ENCODE measurements around the gene RPL7A. TPM values are rescaled to one million over a fixed set of nuclear protein-coding genes. Genes with fewer than 3 reads are reported as not detected.

RPL7A gene
- total and polyA plus RNA-seq, 2 of the 4 experiments (the other 2 are of a cell fraction), result 3,220 to 4,096 TPM

DNA sequence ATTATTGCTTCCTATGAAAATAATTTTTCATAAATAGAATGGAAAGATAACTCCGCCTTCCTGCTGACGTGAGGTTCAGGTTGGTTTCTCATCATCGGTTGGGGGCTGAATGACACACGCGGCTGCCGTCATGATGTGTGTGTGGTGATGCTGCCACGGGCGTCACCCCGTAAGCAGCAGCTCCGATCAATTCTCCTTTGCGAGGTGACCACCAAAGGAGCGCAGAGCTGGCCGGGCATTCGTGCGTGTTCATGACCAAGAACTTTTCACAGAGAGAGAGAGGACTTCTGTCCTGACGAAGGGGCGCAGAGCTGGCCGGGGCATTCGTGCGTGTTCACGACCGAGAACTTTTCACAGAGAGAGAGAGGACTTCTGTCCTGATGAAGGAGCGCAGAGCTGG, 42.3 kb upstream of the RPL7A start (continued):
- no peak for TF ChIP-seq BHLHE40 (IDR thresholded peaks at IDR 0.05; ENCODE audit: low read depth, low read length)
- no peak for TF ChIP-seq CHD1 (IDR thresholded peaks at IDR 0.05; ENCODE audit: low read depth, low read length)
- TF ChIP-seq MXI1 (IDR thresholded peaks at IDR 0.05; ENCODE audit: borderline replicate concordance, low read depth, low read length), result no peak

DNA sequence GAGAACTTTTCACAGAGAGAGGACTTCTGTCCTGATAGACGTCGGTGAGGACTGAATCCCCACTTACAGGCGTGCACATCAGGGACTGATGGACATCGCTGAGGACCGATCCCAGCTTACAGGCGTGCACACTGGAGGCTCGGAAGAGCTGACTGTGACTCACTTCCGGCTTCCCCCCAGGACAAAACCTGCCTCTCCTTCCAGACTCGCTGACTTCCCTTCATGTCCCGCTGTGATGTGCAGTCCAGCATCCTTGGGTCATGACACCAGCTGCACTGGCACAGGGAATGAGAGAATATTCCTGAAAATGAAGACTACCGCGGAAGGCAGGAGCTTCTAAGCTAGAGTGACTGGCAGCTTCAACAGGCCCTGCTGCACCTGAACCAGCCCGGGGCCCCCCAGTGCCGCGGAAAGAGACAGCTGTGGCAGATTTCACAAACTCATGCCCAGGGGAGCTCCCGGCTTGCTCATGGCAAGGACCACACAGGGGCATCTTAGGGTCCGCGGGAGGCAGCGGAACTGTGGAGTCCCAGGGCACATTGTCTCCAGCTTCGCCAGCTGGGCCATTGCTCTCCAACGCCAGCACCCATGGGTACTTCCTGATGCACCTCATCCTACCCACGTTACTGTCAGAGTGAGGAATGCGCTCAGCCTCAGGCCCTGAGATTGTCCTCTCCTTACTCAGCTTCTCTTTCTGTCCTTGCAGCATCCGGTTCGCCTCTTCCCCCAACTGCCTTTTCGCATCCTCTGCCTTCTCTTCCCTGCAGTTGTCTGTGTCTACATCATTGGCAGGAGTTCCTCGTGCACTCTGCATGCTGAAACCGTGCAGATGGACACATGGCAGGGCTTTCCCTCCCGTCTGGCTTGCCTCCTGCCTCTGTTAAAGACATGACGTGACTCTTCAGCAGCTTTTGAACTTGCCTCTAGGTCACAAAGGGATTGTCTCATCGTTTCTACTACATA, 41.5 kb upstream of the RPL7A start:
- H2AK9ac ChIP-seq (replicated peaks; ENCODE audit: low read depth, low read length, poor library complexity), result no peak overlapping the region
- H3K27ac ChIP-seq (ENCODE audit: insufficient read depth, low read length), result no peak overlapping the region
- WGBS, 2 experiments (ENCODE audit: extremely low coverage in 2 of 2, insufficient read length in 1 of 2), result 80% methylated on average over 20 of the region's 31 CpGs; no CpG with 5 or more reads in 1 of the 2 experiments
- ATAC-seq (ENCODE audit: low read depth), result no peak
- H3K4me3 ChIP-seq (ENCODE audit: insufficient read depth, low read depth, low read length), result no peak overlapping the region
- intact Hi-C loops (cut with micrococcal nuclease) (no loop called here), dilution Hi-C loops (cut with HindIII; ENCODE audit: low sequenced_read_pairs, unreplicated experiment) (no loop called here), in situ Hi-C loops (cut with MboI; ENCODE audit: low sequenced_read_pairs) (no loop called here)
- no peak for DNase-seq
- H4K20me1 ChIP-seq (ENCODE audit: insufficient read depth, low read length), result no peaks in the 10 kb centered on the region
- no peaks in the 10 kb centered on the region for H3K36me3 ChIP-seq (ENCODE audit: control insufficient read depth, insufficient read depth, low read length)
- 0 out of 2 replicates have a peak, but pooled peaks cover 1% of the 10 kb centered on the region for H3K9me3 ChIP-seq (ENCODE audit: control insufficient read depth, insufficient read depth, low read length)
- no peak overlapping the region for H3K18ac ChIP-seq (ENCODE audit: low read depth, low read length)
- no peak overlapping the region for H3K4ac ChIP-seq (ENCODE audit: low read depth, low read length)
- H3K14ac ChIP-seq (replicated peaks; ENCODE audit: low read depth, low read length), result no peak overlapping the region
- H3K4me2 ChIP-seq (ENCODE audit: low read depth, low read length), result no peak overlapping the region
- H3K9ac ChIP-seq (ENCODE audit: low read depth, low read length), result no peak overlapping the region
- ChIA-PET CTCF (no interaction called here), POLR2A (ENCODE audit: unreplicated experiment) (no interaction called here)
- no peak overlapping the region for H2BK20ac ChIP-seq (ENCODE audit: low read depth, low read length)
- no peak overlapping the region for H2AK5ac ChIP-seq (ENCODE audit: low read depth, low read length)
- H3K9me1 ChIP-seq (ENCODE audit: insufficient read depth, low read length), result no peaks in the 10 kb centered on the region
- H3K23ac ChIP-seq (ENCODE audit: low read depth, low read length), result no peak overlapping the region
- H3K27me3 ChIP-seq (ENCODE audit: control insufficient read depth, insufficient read depth, low read length), result peaks cover 15% of the 10 kb centered on the region
- no peak overlapping the region for H2BK120ac ChIP-seq (ENCODE audit: low read depth, low read length)
- BruUV-seq (replicated peaks), result no TSS peak
- no peak for TF ChIP-seq POLR2A (IDR thresholded peaks at IDR 0.05; ENCODE audit: low read depth, low read length)
- no peak for TF ChIP-seq RAD21 (IDR thresholded peaks at IDR 0.05; ENCODE audit: low read length)
- TF ChIP-seq FOS (IDR thresholded peaks at IDR 0.05; ENCODE audit: low read depth, low read length), result no peak
- TF ChIP-seq NFE2L2 (IDR thresholded peaks at IDR 0.05; ENCODE audit: low read depth, low read length), result no peak
- no peak for TF ChIP-seq SMC3 (IDR thresholded peaks at IDR 0.05; ENCODE audit: low read depth, low read length)
- TF ChIP-seq BHLHE40 (IDR thresholded peaks at IDR 0.05; ENCODE audit: low read depth, low read length), result no peak
- no peak for TF ChIP-seq MAFK (IDR thresholded peaks at IDR 0.05; ENCODE audit: low read depth, low read length)
- TF ChIP-seq MAZ (IDR thresholded peaks at IDR 0.05; ENCODE audit: borderline replicate concordance, low read depth, low read length), result no peak
- no peak for TF ChIP-seq RCOR1 (IDR thresholded peaks at IDR 0.05; ENCODE audit: insufficient replicate concordance, low read length)
- TF ChIP-seq CHD1 (IDR thresholded peaks at IDR 0.05; ENCODE audit: low read depth, low read length), result no peak
- no peak for TF ChIP-seq CEBPB (IDR thresholded peaks at IDR 0.05; ENCODE audit: low read depth, low read length)
- no peak for TF ChIP-seq USF2 (IDR thresholded peaks at IDR 0.05; ENCODE audit: low read depth, low read length)
- no peak overlapping the region for H2BK5ac ChIP-seq (ENCODE audit: low read depth, low read length, poor library complexity, severe bottlenecking)
- peak overlapping the region; percentile 63 for H2AFZ ChIP-seq (replicated peaks; ENCODE audit: low read length, poor library complexity)
- H3K4me1 ChIP-seq (ENCODE audit: control insufficient read depth, insufficient read depth, low read length), result no peaks in the 10 kb centered on the region
- no peak overlapping the region for H4K8ac ChIP-seq (ENCODE audit: low read depth in 2 of 2, low read length in 2 of 2)
- H4K5ac ChIP-seq (ENCODE audit: low read depth, low read length), result no peak overlapping the region
- H3K79me1 ChIP-seq (ENCODE audit: low read depth in 1 of 2, low read length in 2 of 2), result no peaks in the 10 kb centered on the region
- no peak overlapping the region for H2BK15ac ChIP-seq (ENCODE audit: low read depth, low read length)
- H4K91ac ChIP-seq (ENCODE audit: insufficient read depth, low read depth, low read length), result no peak overlapping the region
- H3K56ac ChIP-seq (ENCODE audit: extremely low read depth, insufficient read depth, low read length), result no peak overlapping the region

All from IMR-90 (cell line).